Ovary (tissue), 9 donors: ENCODE data around the gene CFP. TPM values are rescaled to one million over a fixed set of nuclear protein-coding genes. Genes with fewer than 3 reads are reported as not detected.

Source experiments
- DNase-seq, 5 donors: peaks; one replicate each; pipeline ENCODE4 v3.0.0-alpha.2; 2019 to 2020
- H3K27ac ChIP-seq, 2 donors: fragments of 200-600 bp; one replicate each; pipeline versions ENCODE4 v1.5.1 to v1.8.0; 2019 to 2022
- H3K27me3 ChIP-seq: fragments of 200-600 bp; one replicate; pipeline ENCODE4 v1.8.0; 2022
- H3K36me3 ChIP-seq: fragments of 200-600 bp; sonication (generic); one replicate; pipeline ENCODE4 v1.5.1; 2019
- H3K4me1 ChIP-seq: one replicate; pipeline ENCODE4 v1.8.1; 2013; ENCODE audit warnings: mild to moderate bottlenecking, moderate library complexity; ENCODE audit not compliant: insufficient read depth
- H3K4me3 ChIP-seq: fragments of 200-600 bp; sonication (generic); one replicate; pipeline ENCODE4 v1.5.1; 2017
- H3K9me3 ChIP-seq, 2 donors: fragments of 200-600 bp in 1 of 2; sonication (generic) in 1 of 2; one replicate each; pipeline versions ENCODE4 v1.5.1 to v1.8.1; 2013 to 2019; ENCODE audit warnings: mild to moderate bottlenecking in 1 of 2, moderate library complexity in 1 of 2
- EP300 ChIP-seq: sonication (generic); formaldehyde crosslinking; IDR thresholded peaks from one replicate; pipeline ENCODE4 v1.6.1; 2017; ENCODE audit warnings: antibody characterized with exemption
- POLR2A ChIP-seq: fragments of 450-650 bp; IDR thresholded peaks from one replicate; pipeline ENCODE4 v1.6.1; 2017; ENCODE audit warnings: antibody characterized with exemption, mild to moderate bottlenecking, moderate library complexity
- WGBS, 3 donors: extraction: QIAGEN DNeasy Blood & Tissue Kit in 1 of 3; methylation state at CpG; one replicate each; pipeline versions ENCODE4 v1.1.5 to v1.1.7; 2013 to 2017; 5-methylcytosine and 5-hydroxymethylcytosine counted together
- intact Hi-C, 4 donors: fragments of 100-400 bp; cut with DNase I; formaldehyde crosslinking; loops; one replicate each; pipeline versions ENCODE4 v1.11.0 to v1.15.1; 2022 to 2023
- polyA plus RNA-seq, 2 donors: library from polyadenylated mRNA; stranded (reverse); fragments of 200-250 nt in 1 of 2; fragments of 350-450 nt in 1 of 2; fragmentation: Illumina TruSeq in 1 of 2; extraction: RNeasy Lipid Tissue Mini Kit (QIAGEN cat#74804) in 1 of 2; gene quantifications; one replicate each; pipeline ENCODE4 v1.2.3, GENCODE V29; 2013 to 2014
- total RNA-seq, 7 donors: library from RNA; depleted of rRNA in 2 of 7; stranded (reverse); fragments of >200 nt in 2 of 7; fragmentation: NEBNext Ultra II Directional in 3 of 7; extraction: Animal tissue kit (Norgen Biotek cat#: 25700) in 3 of 7; gene quantifications; one replicate each; pipeline versions ENCODE4 v1.1.0 to v1.2.4, GENCODE V29; 2016 to 2023
- TF ChIP-seq, protein P1 (sequence below), 3 donors: fragments of 450-650 bp in 2 of 3; fragments of 200-600 bp in 1 of 3; IDR thresholded peaks; one replicate each; pipeline versions ENCODE4 v1.5.1 to v1.8.0; 2016 to 2022; ENCODE audit warnings: antibody characterized with exemption in 3 of 3, mild to moderate bottlenecking in 1 of 3
- donor health status: DM: no; HTN: no; CAD: no; lungs with moderate emphysema.
- donor health status: DM: no; HTN: no; CAD: no.
- donor health status: Bipolar disorder and iron deficiency.
- donor health status: DM: yes; HTN: yes; CAD: no.
- donor health status: DM: no; HTN: no; CAD: no.
- donor health status: DM: yes; HTN: yes; CAD: no.

Gene CFP
- total and polyA plus RNA-seq, 9 donors = 0.72 to 3.2 (median 1.6) TPM

DNA sequence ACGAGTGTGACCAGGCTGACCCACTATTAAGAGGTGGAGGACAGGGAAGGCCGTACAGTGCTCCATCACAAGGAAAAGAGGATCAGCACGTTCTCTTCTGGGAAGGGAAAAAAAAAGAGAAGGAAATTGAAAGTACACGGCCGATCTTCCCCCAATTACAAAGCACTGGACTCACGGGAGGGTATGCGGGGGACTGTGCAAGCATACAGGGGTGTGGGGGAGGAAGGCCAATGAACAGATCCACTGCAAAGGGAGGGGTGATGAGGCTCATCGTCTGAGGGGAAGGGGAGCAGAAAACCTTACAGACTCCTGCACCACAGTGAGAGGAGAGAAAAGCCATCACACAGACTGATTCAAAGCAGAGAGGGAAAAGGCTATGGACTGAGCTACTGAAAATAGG, 19.5 kb upstream of the CFP start:
- Histone ChIP-seq H3K4me3 (peak overlapping the region; percentile 66), H3K27ac (no peak overlapping the region), H3K36me3 (no peaks in the 10 kb centered on the region), H3K9me3 (no peaks in the 10 kb centered on the region), H3K27me3 (no peaks in the 10 kb centered on the region), H3K4me1 (peaks cover 7% of the 10 kb centered on the region)
- WGBS, 3 donors = 32 to 45% (median 39%) methylated on average over 8 of the region's 8 CpGs
- no peak for DNase-seq
- intact Hi-C loops = loop anchor here in 3 of 4 donors (10.0 kb wide), 3 partner anchors 74 to 454 kb away; partner anchors contain the start of gene UBA1 (in 1 of the 3)
- no peak for TF ChIP-seq POLR2A
- no peak for TF ChIP-seq EP300
- TF ChIP-seq, protein P1, sequence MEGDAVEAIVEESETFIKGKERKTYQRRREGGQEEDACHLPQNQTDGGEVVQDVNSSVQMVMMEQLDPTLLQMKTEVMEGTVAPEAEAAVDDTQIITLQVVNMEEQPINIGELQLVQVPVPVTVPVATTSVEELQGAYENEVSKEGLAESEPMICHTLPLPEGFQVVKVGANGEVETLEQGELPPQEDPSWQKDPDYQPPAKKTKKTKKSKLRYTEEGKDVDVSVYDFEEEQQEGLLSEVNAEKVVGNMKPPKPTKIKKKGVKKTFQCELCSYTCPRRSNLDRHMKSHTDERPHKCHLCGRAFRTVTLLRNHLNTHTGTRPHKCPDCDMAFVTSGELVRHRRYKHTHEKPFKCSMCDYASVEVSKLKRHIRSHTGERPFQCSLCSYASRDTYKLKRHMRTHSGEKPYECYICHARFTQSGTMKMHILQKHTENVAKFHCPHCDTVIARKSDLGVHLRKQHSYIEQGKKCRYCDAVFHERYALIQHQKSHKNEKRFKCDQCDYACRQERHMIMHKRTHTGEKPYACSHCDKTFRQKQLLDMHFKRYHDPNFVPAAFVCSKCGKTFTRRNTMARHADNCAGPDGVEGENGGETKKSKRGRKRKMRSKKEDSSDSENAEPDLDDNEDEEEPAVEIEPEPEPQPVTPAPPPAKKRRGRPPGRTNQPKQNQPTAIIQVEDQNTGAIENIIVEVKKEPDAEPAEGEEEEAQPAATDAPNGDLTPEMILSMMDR (IDR thresholded peaks at IDR 0.05) = no peak

DNA sequence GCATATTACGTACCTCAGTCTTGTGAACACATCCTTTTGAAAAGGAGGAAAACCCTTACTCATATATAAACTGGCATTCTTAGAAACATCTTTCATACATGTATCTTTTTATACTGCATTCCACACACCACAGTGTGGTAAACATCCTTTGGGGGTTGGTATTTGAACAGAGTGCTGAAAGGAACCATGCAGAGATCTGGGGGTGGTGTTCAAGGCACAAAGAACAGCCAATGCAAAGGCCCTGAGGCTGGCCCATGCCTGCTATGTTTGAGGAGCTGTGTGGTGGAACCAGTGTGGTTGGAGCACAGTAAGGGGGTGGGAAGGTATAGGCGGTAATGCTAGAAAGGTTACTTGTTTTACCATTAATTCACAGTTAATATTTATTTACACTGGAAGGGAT, 18.6 kb upstream of the CFP start:
- 45 to 54% (median 51%) methylated on average over 2 of the region's 2 CpGs for WGBS, 3 donors

DNA sequence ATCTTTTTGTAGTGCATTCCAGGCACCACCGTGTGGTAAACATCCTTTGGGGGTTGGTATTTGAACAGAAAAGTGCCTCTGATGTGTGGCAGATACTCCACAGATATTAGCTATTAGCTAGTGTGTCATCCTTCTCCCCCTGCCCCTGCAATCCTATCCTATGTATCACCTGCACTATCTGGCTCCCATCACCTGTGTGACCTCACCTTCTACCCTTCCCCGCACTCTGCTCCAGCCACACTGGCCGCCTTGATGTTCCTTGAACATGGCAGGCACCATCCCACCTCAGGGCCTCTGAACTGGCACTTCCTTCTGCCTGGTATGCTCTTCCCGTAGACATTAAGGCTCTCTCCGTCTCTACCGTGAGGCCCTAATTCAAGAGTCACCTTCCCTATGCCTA, 16.9 kb upstream of the CFP start:
- TF ChIP-seq POLR2A (no peak), EP300 (no peak)
- TF ChIP-seq, protein P1 (IDR thresholded peaks at IDR 0.05) = no peak
- Histone ChIP-seq H3K27ac (no peak overlapping the region), H3K36me3 (no peaks in the 10 kb centered on the region), H3K4me3 (no peak overlapping the region), H3K27me3 (no peaks in the 10 kb centered on the region), H3K4me1 (peaks cover 5% of the 10 kb centered on the region), H3K9me3 (no peaks in the 10 kb centered on the region)
- intact Hi-C loops = loop anchor here in 3 of 4 donors (10.0 kb wide), 3 partner anchors 72 to 452 kb away; partner anchors contain the start of gene UBA1 (in 1 of the 3)
- DNase-seq = peak in 1 of 5 donors; percentile 10
- 48 to 60% (median 52%) methylated on average over 6 of the region's 6 CpGs for WGBS, 3 donors

More for the DNA sequence above, 18.6 kb upstream of the CFP start:
- intact Hi-C loops = loop anchor here in 3 of 4 donors (10.0 kb wide), 3 partner anchors 74 to 454 kb away; partner anchors contain the start of gene UBA1 (in 1 of the 3)
- no peaks in the 10 kb centered on the region for H3K27me3 ChIP-seq
- TF ChIP-seq, protein P1 (IDR thresholded peaks at IDR 0.05) = no peak
- TF ChIP-seq EP300 = no peak
- no peak for TF ChIP-seq POLR2A
- no peak overlapping the region for H3K27ac ChIP-seq
- no peak overlapping the region for H3K4me3 ChIP-seq
- no peaks in the 10 kb centered on the region for H3K36me3 ChIP-seq
- H3K4me1 ChIP-seq = peaks cover 7% of the 10 kb centered on the region
- no peaks in the 10 kb centered on the region for H3K9me3 ChIP-seq
- DNase-seq = peak in 1 of 5 donors; percentile 6

DNA sequence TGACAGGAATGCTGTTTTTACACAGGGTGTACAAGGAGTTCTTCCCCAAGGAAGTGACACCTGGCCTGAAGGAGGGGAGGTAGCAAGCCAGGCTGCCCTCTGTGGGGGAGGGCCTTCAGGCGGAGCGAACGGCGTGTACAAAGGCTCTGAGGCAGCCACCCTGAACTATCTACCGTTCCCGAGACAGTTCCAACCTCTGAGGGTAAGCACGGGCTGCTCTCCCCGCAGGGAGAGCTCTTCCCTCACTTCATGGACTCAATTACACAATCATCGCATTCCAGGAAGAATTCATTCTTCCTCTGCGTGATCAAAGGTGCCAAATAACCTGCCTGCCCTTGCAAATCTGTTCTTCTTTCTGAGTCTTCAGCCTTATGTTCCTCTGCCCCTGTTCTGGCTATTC, 15.8 kb upstream of the CFP start:
- no peaks in the 10 kb centered on the region for H3K36me3 ChIP-seq
- peaks cover 2% of the 10 kb centered on the region for H3K4me1 ChIP-seq
- peak overlapping the region in 1 of 2 donors; percentile 48 for H3K27ac ChIP-seq
- 41 to 47% (median 44%) methylated on average over 10 of the region's 10 CpGs for WGBS, 3 donors
- H3K4me3 ChIP-seq = no peak overlapping the region
- DNase-seq = peak in 2 of 5 donors; percentile 28 to 34
- no peaks in the 10 kb centered on the region for H3K27me3 ChIP-seq
- no peaks in the 10 kb centered on the region for H3K9me3 ChIP-seq
- TF ChIP-seq POLR2A = no peak
- TF ChIP-seq, protein P1 (IDR thresholded peaks at IDR 0.05) = no peak
- no peak for TF ChIP-seq EP300
- intact Hi-C loops = loop anchor here in 3 of 4 donors (10.0 kb wide), 3 partner anchors 71 to 451 kb away; partner anchors contain the start of gene UBA1 (in 1 of the 3)
